Testis (tissue), 2 donors: ENCODE data around the gene ATP6V0A4.

ENCODE experiments used
- CTCF ChIP-seq, 3 experiments: fragments of 450-650 bp in 2 of 3; fragments of 200-600 bp in 1 of 3; sonication (generic) in 1 of 3; IDR thresholded peaks; one replicate each; pipeline ENCODE4 v1.5.1; 2016 to 2019; ENCODE audit warnings: antibody characterized with exemption in 3 of 3, mild to moderate bottlenecking in 2 of 3, moderate library complexity in 1 of 3
- POLR2A ChIP-seq: fragments of 450-650 bp; IDR thresholded peaks from one replicate; pipeline ENCODE4 v1.6.1; 2017; ENCODE audit warnings: antibody characterized with exemption, mild to moderate bottlenecking, moderate library complexity

GRCh38 chr7:138749960-138750359, 48.0 kb downstream of the ATP6V0A4 start:
- no peak for TF ChIP-seq CTCF (IDR thresholded peaks at IDR 0.05)
- TF ChIP-seq POLR2A, result no peak
